Measurements from ENCODE around the gene ZNF205. TPM values are rescaled to one million over a fixed set of nuclear protein-coding genes. Genes with fewer than 3 reads are reported as not detected.

Gene ZNF205
- polyA plus RNA-seq, 3 donors = 1.0 to 6.7 (median 1.3) TPM

- Histone ChIP-seq H2AFZ (ENCODE audit: insufficient read depth, low read depth, low read length, poor library complexity, severe bottlenecking) (no peak overlapping the region), H3K79me2 (ENCODE audit: insufficient read depth, low read length) (no peaks in the 10 kb centered on the region), H3K4me2 (replicated peaks; ENCODE audit: extremely low read depth, low read length, poor library complexity, severe bottlenecking) (no peak overlapping the region), H4K20me1 (ENCODE audit: insufficient read depth, low read length) (no peaks in the 10 kb centered on the region), H3K4me1 (ENCODE audit: control insufficient read depth in 1 of 2, insufficient read depth in 2 of 2, low read length in 2 of 2) (peaks cover 32 to 36% of the 10 kb centered on the region in 2 donors), H3K9ac (ENCODE audit: insufficient read depth, low read length, poor library complexity, severe bottlenecking) (no peak overlapping the region), H3K4me3 (replicated peaks in 1 of 3; ENCODE audit: low read depth in 2 of 3, low read length in 3 of 3) (no peak overlapping the region), H3K27ac (ENCODE audit: low read depth in 1 of 2, low read length in 2 of 2) (no peak overlapping the region), H3K36me3 (replicated peaks in 1 of 2; ENCODE audit: control insufficient read depth in 1 of 2, insufficient read depth in 2 of 2, low read length in 2 of 2) (peaks cover 0 to 5% of the 10 kb centered on the region in 2 donors), H3K27me3 (ENCODE audit: control insufficient read depth in 2 of 2, insufficient read depth in 2 of 2, low read length in 2 of 2) (peaks cover 4 to 18% of the 10 kb centered on the region in 2 donors), H3K9me3 (replicated peaks in 1 of 2; ENCODE audit: control insufficient read depth in 1 of 2, insufficient read depth in 1 of 2, low read length in 2 of 2) (no peaks in the 10 kb centered on the region)
- peaks cover 0 to 9% (median 6%) of the 10 kb centered on the region in 7 donors for H3K9me3 Mint-ChIP-seq
- no peak overlapping the region for H3K27ac Mint-ChIP-seq
- H3K27me3 Mint-ChIP-seq (ENCODE audit: low read depth in 3 of 3) = peaks cover 18 to 39% (median 31%) of the 10 kb centered on the region in 3 donors
- TF ChIP-seq, protein P1, sequence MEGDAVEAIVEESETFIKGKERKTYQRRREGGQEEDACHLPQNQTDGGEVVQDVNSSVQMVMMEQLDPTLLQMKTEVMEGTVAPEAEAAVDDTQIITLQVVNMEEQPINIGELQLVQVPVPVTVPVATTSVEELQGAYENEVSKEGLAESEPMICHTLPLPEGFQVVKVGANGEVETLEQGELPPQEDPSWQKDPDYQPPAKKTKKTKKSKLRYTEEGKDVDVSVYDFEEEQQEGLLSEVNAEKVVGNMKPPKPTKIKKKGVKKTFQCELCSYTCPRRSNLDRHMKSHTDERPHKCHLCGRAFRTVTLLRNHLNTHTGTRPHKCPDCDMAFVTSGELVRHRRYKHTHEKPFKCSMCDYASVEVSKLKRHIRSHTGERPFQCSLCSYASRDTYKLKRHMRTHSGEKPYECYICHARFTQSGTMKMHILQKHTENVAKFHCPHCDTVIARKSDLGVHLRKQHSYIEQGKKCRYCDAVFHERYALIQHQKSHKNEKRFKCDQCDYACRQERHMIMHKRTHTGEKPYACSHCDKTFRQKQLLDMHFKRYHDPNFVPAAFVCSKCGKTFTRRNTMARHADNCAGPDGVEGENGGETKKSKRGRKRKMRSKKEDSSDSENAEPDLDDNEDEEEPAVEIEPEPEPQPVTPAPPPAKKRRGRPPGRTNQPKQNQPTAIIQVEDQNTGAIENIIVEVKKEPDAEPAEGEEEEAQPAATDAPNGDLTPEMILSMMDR (IDR thresholded peaks at IDR 0.05) = no peak
- DNase-seq = no peak
- 93% methylated on average over 5 of the region's 5 CpGs for WGBS (ENCODE audit: insufficient coverage)
- peaks cover 3 to 6% of the 10 kb centered on the region in 2 donors for H3K36me3 Mint-ChIP-seq
- no peak overlapping the region for H3K4me3 Mint-ChIP-seq
- intact Hi-C loops (cut with micrococcal nuclease) = no loop called here
- peaks cover 28% of the 10 kb centered on the region for H3K4me1 Mint-ChIP-seq
Measured at GRCh38 chr16:3147757-3148104, 35.3 kb downstream of the ZNF205 start.

- no peak overlapping the region for H3K9ac ChIP-seq (ENCODE audit: insufficient read depth, low read length, poor library complexity, severe bottlenecking)
- peaks cover 24 to 42% (median 37%) of the 10 kb centered on the region in 3 donors for H3K27me3 Mint-ChIP-seq (ENCODE audit: low read depth in 3 of 3)
- H3K4me1 ChIP-seq (ENCODE audit: control insufficient read depth in 1 of 2, insufficient read depth in 2 of 2, low read length in 2 of 2) = peaks cover 33 to 38% of the 10 kb centered on the region in 2 donors
- WGBS (ENCODE audit: insufficient coverage) = 93% methylated on average over 7 of the region's 13 CpGs
- peak overlapping the region in 1 of 2 donors; percentile 87 for H3K4me3 Mint-ChIP-seq
- intact Hi-C loops (cut with micrococcal nuclease) = no loop called here
- no peak overlapping the region for H3K4me3 ChIP-seq (replicated peaks in 1 of 3; ENCODE audit: low read depth in 2 of 3, low read length in 3 of 3)
- no peaks in the 10 kb centered on the region for H3K9me3 ChIP-seq (replicated peaks in 1 of 2; ENCODE audit: control insufficient read depth in 1 of 2, insufficient read depth in 1 of 2, low read length in 2 of 2)
- no peaks in the 10 kb centered on the region for H4K20me1 ChIP-seq (ENCODE audit: insufficient read depth, low read length)
- H3K36me3 ChIP-seq (replicated peaks in 1 of 2; ENCODE audit: control insufficient read depth in 1 of 2, insufficient read depth in 2 of 2, low read length in 2 of 2) = no peaks in the 10 kb centered on the region
- DNase-seq = no peak
- H2AFZ ChIP-seq (ENCODE audit: insufficient read depth, low read depth, low read length, poor library complexity, severe bottlenecking) = no peak overlapping the region
- TF ChIP-seq, protein P1 (IDR thresholded peaks at IDR 0.05) = no peak
- H3K9me3 Mint-ChIP-seq = peaks cover 0 to 10% (median 6%) of the 10 kb centered on the region in 7 donors
- H3K27ac Mint-ChIP-seq = no peak overlapping the region
- H3K27ac ChIP-seq (ENCODE audit: low read depth in 1 of 2, low read length in 2 of 2) = no peak overlapping the region
- H3K79me2 ChIP-seq (ENCODE audit: insufficient read depth, low read length) = no peaks in the 10 kb centered on the region
- H3K4me2 ChIP-seq (replicated peaks; ENCODE audit: extremely low read depth, low read length, poor library complexity, severe bottlenecking) = no peak overlapping the region
- H3K36me3 Mint-ChIP-seq = peaks cover under 1 to 2% of the 10 kb centered on the region in 2 donors
- H3K27me3 ChIP-seq (ENCODE audit: control insufficient read depth in 2 of 2, insufficient read depth in 2 of 2, low read length in 2 of 2) = peaks cover 4 to 26% of the 10 kb centered on the region in 2 donors
- H3K4me1 Mint-ChIP-seq = peaks cover 29% of the 10 kb centered on the region
Measured at GRCh38 chr16:3148256-3149192, 36.1 kb downstream of the ZNF205 start.
